A673 (cell line): ENCODE measurements around the gene RPH3AL. TPM values are rescaled to one million over a fixed set of nuclear protein-coding genes. Genes with fewer than 3 reads are reported as not detected.

Source experiments
- BruUV-seq: library from RNA; stranded (reverse); fragments of 400-500 nt; replicated peaks from 2 replicates; lab custom pipeline; 2021; lab: Mats Ljungman, UMichigan
- CTCF ChIA-PET: fragments of 300-600 bp; sonication (Branson Sonifier 250); formaldehyde crosslinking; loops from one replicate; lab custom pipeline; 2022; ENCODE audit warnings: antibody characterized with exemption; lab: Charles Lee
- POLR2A ChIA-PET: fragments of 300-600 bp; sonication (Branson Sonifier 250); formaldehyde crosslinking; loops from one replicate; lab custom pipeline; 2022; ENCODE audit warnings: antibody characterized with exemption; ENCODE audit not compliant: low non-redundant PET; lab: Charles Lee
- DNase-seq: peaks from one replicate; pipeline ENCODE4 v3.0.0-alpha.2; 2015; ENCODE audit warnings: low spot score
- H3K27ac ChIP-seq: fragments of 200-600 bp; sonication (generic); 2 replicates; pipeline ENCODE4 v1.5.1; 2016; ENCODE audit warnings: mixed run types, low read depth, mild to moderate bottlenecking, mixed read lengths, antibody characterized with exemption, low read length; ENCODE audit not compliant: poor library complexity, severe bottlenecking
- H3K27me3 ChIP-seq: fragments of 200-600 bp; sonication (generic); replicated peaks from 2 replicates; pipeline ENCODE4 v1.6.1; 2017; ENCODE audit warnings: mixed run types, low read depth, mild to moderate bottlenecking, mixed read lengths, antibody characterized with exemption, low read length; ENCODE audit not compliant: insufficient read depth, poor library complexity
- H3K36me3 ChIP-seq: fragments of 200-600 bp; sonication (generic); 2 replicates; pipeline ENCODE4 v1.6.1; 2016; ENCODE audit warnings: mixed run types, mild to moderate bottlenecking, mixed read lengths, antibody characterized with exemption, low read length; ENCODE audit not compliant: insufficient read depth, poor library complexity, severe bottlenecking
- H3K4me1 ChIP-seq: fragments of 200-600 bp; sonication (generic); 2 replicates; pipeline ENCODE4 v1.6.1; 2017; ENCODE audit warnings: mixed run types, mild to moderate bottlenecking, mixed read lengths, antibody characterized with exemption, low read length; ENCODE audit not compliant: insufficient read depth, poor library complexity, severe bottlenecking
- H3K4me3 ChIP-seq: fragments of 200-600 bp; sonication (generic); 2 replicates; pipeline ENCODE4 v1.5.1; 2016; ENCODE audit warnings: low read depth, mixed run types, mild to moderate bottlenecking, mixed read lengths, low read length; ENCODE audit not compliant: poor library complexity, severe bottlenecking
- H3K9me3 ChIP-seq: fragments of 200-600 bp; sonication (generic); 2 replicates; pipeline ENCODE4 v1.6.1; 2016; ENCODE audit warnings: mixed run types, low read depth, mild to moderate bottlenecking, mixed read lengths, antibody characterized with exemption, low read length; ENCODE audit not compliant: poor library complexity, severe bottlenecking
- EZH2 ChIP-seq: fragments of 200-600 bp; sonication (generic); IDR thresholded peaks from 2 replicates; pipeline ENCODE4 v1.6.1; 2017; ENCODE audit warnings: borderline replicate concordance, low read depth, mild to moderate bottlenecking, mixed read lengths, antibody characterized with exemption, low read length; ENCODE audit not compliant: poor library complexity, severe bottlenecking
- intact Hi-C: fragments of 100-400 bp; cut with micrococcal nuclease; formaldehyde crosslinking; loops from one replicate; pipeline ENCODE4 v1.10.0; 2022; ENCODE audit not compliant: unreplicated experiment
- total RNA-seq: library from RNA; stranded (reverse); gene quantifications from 2 replicates; pipeline ENCODE4 v1.2.3, GENCODE V29; 2021
- TF ChIP-seq, protein P1 (sequence below): fragments of 300-800, 200-600 bp; sonication (generic); conservative IDR thresholded peaks from 2 replicates; pipeline ENCODE4 v1.5.1; 2017; ENCODE audit warnings: low read depth, mild to moderate bottlenecking, antibody characterized with exemption, low read length, moderate library complexity, mixed read lengths

Gene RPH3AL
- total RNA-seq, 1 experiment from 2014 or later = 0.82 TPM

DNA sequence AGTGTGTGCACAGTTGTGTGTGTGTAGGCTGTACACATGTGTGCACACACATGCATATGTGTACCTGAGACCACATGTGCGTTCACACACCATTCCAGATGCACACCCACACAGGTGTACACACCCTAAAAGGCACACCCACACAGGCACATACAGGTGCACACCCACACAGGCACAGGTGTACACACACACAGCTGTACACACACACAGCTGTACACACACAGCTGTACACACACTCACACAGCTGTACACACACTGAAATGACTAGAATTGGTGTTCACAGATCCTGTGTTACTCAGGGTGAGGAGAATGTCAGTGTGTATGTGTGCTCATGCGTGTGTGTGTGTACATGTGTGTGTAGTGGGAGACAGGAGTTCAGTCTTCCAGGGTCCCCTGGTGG is 155.3 kb downstream of the RPH3AL start:
- no peak for TF ChIP-seq EZH2
- TF ChIP-seq, protein P1, sequence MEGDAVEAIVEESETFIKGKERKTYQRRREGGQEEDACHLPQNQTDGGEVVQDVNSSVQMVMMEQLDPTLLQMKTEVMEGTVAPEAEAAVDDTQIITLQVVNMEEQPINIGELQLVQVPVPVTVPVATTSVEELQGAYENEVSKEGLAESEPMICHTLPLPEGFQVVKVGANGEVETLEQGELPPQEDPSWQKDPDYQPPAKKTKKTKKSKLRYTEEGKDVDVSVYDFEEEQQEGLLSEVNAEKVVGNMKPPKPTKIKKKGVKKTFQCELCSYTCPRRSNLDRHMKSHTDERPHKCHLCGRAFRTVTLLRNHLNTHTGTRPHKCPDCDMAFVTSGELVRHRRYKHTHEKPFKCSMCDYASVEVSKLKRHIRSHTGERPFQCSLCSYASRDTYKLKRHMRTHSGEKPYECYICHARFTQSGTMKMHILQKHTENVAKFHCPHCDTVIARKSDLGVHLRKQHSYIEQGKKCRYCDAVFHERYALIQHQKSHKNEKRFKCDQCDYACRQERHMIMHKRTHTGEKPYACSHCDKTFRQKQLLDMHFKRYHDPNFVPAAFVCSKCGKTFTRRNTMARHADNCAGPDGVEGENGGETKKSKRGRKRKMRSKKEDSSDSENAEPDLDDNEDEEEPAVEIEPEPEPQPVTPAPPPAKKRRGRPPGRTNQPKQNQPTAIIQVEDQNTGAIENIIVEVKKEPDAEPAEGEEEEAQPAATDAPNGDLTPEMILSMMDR = no peak
- Histone ChIP-seq H3K9me3 (no peaks in the 10 kb centered on the region), H3K36me3 (no peaks in the 10 kb centered on the region), H3K27ac (no peak overlapping the region), H3K4me1 (peaks cover 10% of the 10 kb centered on the region), H3K4me3 (no peak overlapping the region), H3K27me3 (no peaks in the 10 kb centered on the region)
- no peak for DNase-seq
- intact Hi-C loops = no loop called here
- ChIA-PET POLR2A (no interaction called here), CTCF (no interaction called here)
- no TSS peak for BruUV-seq

DNA sequence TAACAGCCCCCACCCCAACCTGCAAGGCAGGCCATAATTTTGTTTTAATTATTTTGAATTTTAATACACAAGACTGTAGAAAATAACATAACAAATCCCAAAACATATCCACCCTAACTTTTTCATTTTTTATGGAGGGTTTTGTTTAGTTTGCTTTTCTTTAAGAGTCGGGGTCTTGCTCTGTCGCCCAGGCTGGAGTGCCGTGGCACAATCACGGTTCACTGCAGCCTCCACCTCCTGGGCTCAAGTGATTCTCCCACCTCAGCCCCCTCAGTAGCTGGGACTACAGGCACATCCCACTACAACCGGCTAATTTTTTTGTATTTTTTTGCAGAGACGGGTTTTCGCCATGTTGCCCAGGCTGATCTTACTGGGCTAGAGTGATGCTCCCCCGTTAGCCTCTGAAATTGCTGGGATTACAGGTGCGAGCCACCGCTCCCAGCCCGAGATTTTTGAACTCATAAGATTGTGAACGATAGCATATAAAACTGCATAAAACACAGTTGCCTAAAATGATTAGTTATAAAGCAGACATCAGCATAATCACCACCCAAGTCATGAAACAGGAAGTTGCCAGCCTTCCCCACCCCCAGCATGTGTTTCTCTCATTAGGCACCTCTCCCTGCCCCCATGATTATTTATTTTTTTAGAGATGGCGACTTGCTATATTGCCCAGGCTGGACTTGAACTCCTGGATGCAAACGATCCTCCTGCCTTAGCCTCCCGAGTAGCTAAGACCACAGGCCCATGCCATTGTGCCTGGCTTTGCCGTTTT is 157.6 kb downstream of the RPH3AL start:
- Histone ChIP-seq H3K27me3 (no peaks in the 10 kb centered on the region), H3K4me1 (peaks cover 10% of the 10 kb centered on the region), H3K36me3 (no peaks in the 10 kb centered on the region), H3K4me3 (no peak overlapping the region), H3K27ac (no peak overlapping the region), H3K9me3 (no peaks in the 10 kb centered on the region)
- no peak for TF ChIP-seq EZH2
- TF ChIP-seq, protein P1 = no peak
- no TSS peak for BruUV-seq
- intact Hi-C loops = no loop called here
- CTCF ChIA-PET = no interaction called here
- POLR2A ChIA-PET = no interaction called here
- no peak for DNase-seq

DNA sequence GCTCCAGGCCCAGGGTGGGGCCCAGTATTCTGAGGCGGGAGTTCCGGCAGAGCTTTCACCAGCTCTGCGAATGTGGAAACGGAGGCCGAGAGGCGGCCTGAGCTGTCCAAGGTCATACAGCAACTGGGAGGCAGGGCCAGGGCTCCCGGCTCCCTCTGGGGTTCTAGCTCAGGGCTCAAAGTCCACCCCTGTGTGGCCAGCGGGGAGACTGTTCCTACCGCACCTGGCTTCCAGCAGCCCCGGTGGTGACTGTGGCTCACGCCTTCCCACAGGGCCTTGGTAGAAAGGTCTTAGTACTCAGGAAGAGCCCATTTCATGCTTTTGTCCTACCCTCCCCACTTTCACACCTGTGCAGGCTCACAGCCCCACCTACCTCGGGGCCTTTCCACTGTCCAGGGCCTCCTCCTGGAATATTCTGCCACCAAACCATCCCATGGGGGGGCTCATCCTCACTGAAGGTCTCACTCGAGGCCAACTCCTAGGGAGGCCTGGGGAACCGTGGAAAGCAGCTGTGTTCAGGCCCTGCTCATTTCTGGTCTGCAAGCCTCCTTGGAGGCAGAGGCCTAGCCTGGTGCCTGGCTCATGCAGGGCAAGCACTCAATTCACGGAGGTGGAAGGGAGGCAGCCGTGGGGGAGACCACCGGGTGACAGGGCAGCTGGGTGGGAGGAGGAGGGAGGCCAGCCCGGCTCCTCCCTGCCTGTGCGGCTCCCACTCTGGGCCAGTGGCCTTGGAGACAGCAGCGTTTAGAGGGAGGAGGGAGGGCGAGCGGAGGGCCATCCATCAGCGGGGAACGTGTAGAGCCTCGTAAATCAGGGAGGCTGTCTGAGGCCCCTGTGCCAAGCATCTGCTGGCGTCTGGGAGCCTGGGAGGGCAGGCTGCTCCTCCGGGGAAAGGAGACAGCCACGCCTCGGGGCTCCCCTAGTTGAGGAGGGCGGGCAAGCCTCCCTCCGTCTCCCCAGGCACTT is 158.5 kb downstream of the RPH3AL start:
- no peak for DNase-seq
- no peaks in the 10 kb centered on the region for H3K27me3 ChIP-seq
- H3K36me3 ChIP-seq = no peaks in the 10 kb centered on the region
- peaks cover 10% of the 10 kb centered on the region for H3K4me1 ChIP-seq
- ChIA-PET POLR2A (no interaction called here), CTCF (no interaction called here)
- H3K27ac ChIP-seq = no peak overlapping the region
- no TSS peak for BruUV-seq
- H3K9me3 ChIP-seq = no peaks in the 10 kb centered on the region
- intact Hi-C loops = no loop called here
- H3K4me3 ChIP-seq = no peak overlapping the region
- TF ChIP-seq EZH2 = no peak
- TF ChIP-seq, protein P1 = no peak
